Renal cortex interstitium (tissue), 11 donors: ENCODE measurements around the gene SH2D3A. TPM values are rescaled to one million over a fixed set of nuclear protein-coding genes. Genes with fewer than 3 reads are reported as not detected.
"Not testable (repeated sequence)": the region's sequence is repeated elsewhere in the genome, so short reads cannot be mapped to it uniquely, and the experiment has no call there.

Experiments used
- DNase-seq, 11 donors: peaks; one replicate each; pipeline ENCODE4 v3.0.0-alpha.2; 2013; ENCODE audit warnings: low read depth in 9 of 11, low spot score in 4 of 11; ENCODE audit errors: extremely low read depth in 1 of 11
- polyA plus RNA-seq, 3 donors: library from polyadenylated mRNA; unstranded; fragments of 120-200 nt; gene quantifications; one replicate each; pipeline ENCODE4 v1.2.1, GENCODE V29; 2013; ENCODE audit not compliant: insufficient read length in 3 of 3

The SH2D3A gene
- polyA plus RNA-seq, 3 donors = 4.6 to 14.9 (median 5.5) TPM

- no peak for DNase-seq
Observed at GRCh38 chr19:6714749-6715555, 52.3 kb downstream of the SH2D3A start.

DNA sequence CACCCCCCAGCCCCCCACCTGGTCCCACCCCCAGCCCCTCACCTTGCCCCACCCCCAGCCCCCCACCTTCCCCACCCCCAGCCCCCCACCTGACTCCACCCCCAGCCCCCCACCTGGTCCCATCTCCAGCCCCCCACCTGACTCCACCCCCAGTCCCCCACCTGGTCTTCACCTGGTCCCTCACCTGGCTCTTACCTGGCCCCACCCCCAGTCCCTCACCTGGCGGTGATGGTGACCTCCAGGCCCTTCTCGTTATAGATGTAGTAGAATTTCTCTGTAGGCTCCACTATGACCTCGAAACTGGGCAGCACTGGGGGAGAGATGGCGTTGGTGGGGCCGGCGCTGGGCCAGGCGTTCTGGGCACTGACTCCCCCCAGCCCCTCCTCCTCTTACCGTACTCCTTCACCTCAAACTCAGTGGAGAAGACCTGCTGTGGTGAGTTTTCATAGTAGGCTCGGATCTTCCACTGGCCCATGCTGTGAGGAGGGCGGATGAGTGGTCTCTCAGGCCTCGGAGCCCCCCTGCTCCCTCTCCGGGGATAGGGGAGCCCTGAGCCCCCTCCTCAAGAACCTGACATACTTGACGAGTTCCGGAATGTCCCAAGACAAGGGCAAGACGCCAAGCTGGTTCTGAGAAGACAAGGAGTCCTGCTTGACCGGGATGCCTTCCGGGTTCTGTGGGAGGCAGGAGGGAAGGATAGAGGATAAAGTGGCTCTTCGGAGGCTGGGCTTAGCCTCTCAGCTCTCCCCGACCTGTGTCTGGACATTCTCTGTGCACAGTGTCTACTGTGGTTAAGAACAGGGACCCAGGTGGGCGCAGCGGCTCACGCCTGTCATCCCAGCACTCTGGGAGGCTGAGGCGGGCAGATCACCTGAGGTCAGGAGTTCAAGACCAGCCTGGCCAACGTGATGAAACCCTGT lies 53.2 kb downstream of the SH2D3A start:
- no peak for DNase-seq

DNA sequence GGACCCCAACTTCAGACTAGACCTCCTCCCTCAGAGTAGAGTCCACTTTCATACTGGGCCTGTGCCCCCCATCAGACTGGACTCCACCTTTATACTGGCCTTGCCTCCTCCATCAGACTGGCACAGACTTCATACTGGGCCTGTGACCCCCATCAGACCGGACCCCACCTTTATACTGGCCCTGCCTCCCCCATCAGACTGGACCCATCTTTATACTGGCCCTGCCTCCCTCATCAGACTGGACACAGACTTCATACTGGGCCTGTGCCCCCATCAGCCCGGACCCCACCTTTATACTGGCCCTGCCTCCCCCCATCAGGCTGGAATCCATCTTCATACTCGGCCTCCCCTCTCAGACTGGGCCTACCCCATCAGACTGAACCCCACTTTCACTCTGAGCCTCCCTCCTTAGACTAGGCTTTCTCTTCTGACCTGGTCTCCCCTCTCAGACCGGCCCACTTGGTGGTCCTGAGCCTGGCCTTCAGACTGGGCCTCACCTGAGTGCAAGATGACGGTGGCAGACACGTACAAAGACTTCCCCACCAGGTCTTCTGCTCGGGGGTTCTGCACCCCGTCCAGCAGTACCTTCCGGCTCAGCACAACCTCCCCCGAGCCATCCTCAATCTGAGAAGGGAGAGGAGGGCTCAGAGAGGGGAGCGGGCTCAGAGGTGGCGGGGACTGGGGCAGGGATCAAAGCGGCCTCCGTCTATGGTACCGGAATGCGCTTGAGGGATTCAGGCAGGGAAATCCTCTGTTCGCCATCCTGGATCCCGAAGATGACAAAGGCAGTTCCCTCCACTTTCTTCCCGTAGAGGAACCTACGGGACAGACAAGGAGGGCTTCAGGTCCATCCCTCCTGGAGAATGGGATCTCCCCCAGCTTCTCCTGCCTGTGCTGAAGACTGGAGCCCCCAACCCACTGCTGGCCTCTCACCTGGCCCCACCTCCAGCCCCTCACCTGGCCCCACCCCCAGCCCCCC lies 54.3 kb downstream of the SH2D3A start:
- DNase-seq = no peak

DNA sequence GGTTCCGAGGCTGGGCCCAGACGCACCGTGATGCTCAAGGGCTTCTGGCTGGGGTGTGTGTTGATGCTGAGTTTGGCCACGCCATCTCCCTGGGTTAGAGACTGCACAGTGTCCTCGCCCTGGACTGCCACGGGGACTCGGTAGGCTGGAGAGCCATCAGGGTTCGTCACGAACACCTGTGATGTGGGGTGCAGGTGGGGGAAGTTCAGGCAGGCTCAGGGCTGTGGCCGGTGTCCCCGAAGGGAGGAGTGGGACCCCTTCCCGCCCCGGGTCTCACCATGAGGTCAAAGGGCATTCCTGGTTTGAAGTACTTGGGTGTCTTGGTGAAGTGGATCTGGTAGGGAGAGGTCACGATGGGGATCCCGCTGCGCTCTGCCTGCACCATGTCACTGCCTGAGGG lies 55.0 kb downstream of the SH2D3A start:
- DNase-seq = no peak

GRCh38 chr19:6711605-6712004 lies 55.6 kb downstream of the SH2D3A start:
- no peak for DNase-seq

GRCh38 chr19:6711078-6711361 lies 56.2 kb downstream of the SH2D3A start:
- DNase-seq = no peak

GRCh38 chr19:6710273-6711077 lies 56.8 kb downstream of the SH2D3A start:
- no peak for DNase-seq

GRCh38 chr19:6709549-6709948 lies 57.7 kb downstream of the SH2D3A start:
- no peak for DNase-seq

GRCh38 chr19:6708913-6709312 lies 58.3 kb downstream of the SH2D3A start:
- DNase-seq = not testable (repeated sequence)

- no peak for DNase-seq
Observed at GRCh38 chr19:6708346-6708745, 58.9 kb downstream of the SH2D3A start.

GRCh38 chr19:6707658-6708018 lies 59.6 kb downstream of the SH2D3A start:
- DNase-seq = no peak

DNA sequence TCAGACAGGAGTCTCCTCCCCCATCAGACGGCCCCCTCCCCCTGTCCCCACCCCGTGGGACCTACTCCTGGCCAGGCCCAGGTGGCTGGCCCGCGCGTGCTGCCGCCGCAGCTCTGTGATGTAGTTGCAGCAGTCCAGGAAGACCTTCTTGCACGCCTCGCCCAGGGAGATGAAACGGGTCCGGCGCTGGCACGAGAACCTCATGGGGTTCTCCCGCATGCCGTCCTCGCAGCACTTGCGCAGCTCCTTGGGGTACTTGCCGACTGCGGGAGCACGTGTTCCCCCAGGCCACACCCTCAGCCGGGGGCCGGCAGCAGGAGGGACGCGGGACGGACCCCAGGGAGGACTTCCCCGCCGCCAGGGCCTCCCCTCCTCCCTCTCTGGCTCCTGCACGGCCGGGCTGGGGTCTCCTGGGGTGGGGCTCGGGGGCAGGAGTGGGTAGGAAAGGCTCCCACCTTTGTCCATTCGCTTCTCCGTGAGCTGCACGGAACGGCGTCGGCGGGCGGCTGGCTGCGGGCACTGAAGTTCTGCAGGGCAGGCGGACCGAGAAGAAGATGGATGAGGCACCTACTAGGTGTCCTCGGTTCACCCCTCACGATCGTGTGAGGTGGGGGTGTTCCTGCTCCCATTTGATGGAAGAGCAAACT lies 60.1 kb downstream of the SH2D3A start:
- DNase-seq = no peak

- no peak for DNase-seq
Observed at GRCh38 chr19:6706633-6706958, 60.6 kb downstream of the SH2D3A start.

DNA sequence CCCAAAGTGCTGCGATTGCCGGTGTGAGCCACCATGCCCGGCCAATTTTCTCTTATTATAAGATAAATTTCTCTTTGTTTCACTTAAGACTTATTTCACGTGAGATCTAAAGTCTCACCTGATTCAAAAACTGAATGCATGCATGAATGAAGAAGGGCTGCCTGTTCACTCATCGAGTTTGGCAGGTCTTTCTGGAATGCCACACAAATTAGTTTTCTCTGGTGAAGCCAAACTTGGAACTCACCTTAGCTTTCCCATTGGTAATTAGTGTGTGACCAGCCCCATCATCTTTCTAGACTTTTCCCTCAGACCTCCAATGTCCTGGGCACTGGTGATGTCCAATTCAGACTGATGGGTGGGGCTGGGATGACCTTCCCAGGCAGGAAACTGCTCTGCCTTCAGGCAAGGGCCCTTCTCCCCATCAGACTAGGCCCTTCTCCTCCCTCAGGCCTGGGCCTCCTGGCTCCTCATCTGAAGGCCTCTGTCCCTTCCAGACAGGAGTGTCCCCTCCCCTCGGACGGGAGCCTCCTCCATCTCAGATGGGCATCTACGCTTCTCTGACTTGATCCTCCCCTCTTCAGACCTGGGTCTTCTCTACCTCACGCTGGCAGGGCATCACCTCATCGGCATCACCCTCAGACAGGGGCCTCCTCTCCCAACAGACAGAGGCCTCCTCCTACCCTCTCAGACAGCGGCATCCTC lies 61.2 kb downstream of the SH2D3A start:
- no peak for DNase-seq
